HG03139 (cell line): Measurements from ENCODE around the gene TCIRG1.

ENCODE experiments used
- ATAC-seq: cut with Tn5 transposase; IDR thresholded peaks from one replicate; pipeline ENCODE4 v1.9.1; 2021; ENCODE audit not compliant: unreplicated experiment

TCIRG1 gene

DNA sequence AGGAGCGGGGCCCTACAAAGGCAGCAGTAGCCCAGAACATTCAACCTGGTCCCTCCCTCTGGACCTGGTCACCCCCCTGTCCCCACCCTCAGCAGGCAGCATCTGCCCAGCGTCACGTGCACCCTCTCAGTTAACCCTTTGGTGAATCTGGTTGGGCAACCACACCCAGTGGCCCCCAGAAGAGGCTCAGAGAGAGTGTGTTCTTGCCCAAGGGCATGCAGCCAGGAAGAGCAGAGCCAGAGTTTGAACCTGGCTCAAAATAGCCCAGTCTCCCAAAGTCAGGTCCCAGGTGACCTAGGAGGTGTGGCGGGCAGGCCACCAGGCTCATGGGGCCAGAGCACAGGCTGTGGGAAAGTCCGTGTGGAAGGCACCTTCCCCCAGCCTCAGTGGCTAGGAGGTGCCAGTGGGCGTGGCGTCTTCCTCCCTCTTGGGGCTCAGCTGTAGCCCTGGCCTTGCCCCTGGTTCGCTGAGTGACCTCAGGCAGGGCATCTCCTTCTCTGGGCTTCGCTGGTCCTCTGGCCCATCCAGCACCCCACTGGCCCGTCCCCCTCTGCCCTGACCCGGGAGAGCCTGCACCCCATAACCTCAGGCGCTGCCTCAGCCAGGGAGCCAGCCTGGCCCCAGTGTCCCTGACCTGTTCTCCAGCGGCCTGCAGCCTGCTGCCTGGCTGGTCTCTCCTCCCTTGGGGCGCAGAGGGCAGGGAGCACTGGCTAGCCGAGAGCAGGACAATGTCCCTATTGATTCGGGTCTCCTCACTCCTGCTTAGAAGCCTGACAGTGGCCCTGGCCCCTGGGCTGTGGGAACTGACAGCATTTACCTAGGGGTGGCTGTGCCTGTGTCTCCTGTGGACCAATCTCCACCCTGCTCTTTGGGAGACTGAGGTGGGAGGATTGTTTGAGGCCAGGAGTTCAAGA lies 21.7 kb upstream of the TCIRG1 start:
- ATAC-seq, result no peak

- ATAC-seq, result no peak
Measured at GRCh38 chr11:68017980-68018729, 20.7 kb upstream of the TCIRG1 start.

GRCh38 chr11:68018730-68019190 lies 20.1 kb upstream of the TCIRG1 start:
- ATAC-seq, result no peak

- ATAC-seq, result no peak
Measured at GRCh38 chr11:68019486-68019885, 19.3 kb upstream of the TCIRG1 start.

DNA sequence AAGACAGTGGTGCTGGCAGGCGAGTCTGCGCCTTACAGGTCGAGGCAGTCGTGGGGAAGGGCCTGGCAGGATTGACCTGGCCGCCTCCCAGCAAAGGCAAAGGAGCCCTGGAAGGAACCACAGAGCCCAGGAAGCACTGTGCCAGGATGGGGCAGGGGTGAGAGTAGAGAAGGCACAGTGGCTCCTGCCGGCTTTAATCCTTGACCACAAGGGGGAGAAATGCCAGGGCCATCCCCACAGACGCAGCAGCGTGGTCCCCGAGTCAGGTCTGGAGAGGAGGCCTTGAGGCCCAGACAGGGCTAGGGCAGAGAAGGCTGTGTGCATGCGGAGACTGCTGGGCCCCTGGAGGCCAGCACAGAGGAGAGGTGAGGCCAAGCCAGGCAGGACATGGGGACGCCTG lies 18.2 kb upstream of the TCIRG1 start:
- ATAC-seq, result no peak

- no peak for ATAC-seq
Measured at GRCh38 chr11:68021167-68021787, 17.5 kb upstream of the TCIRG1 start.

DNA sequence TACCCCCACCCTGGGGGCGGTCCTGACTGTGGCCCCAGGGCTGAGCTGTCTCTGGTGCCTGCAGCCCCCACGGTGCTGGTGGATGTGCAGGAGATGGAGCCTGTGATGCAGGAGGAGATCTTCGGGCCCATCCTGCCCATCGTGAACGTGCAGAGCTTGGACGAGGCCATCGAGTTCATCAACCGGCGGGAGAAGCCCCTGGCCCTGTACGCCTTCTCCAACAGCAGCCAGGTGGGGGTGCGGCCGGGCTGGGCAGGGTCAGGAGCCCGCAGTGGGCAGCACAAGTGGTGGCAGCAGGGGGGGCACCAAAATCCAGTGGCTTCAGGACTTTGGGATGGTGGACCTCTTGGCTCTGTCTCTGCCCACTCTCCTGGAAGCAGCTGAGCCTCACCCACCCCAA lies 16.3 kb upstream of the TCIRG1 start:
- no peak for ATAC-seq

DNA sequence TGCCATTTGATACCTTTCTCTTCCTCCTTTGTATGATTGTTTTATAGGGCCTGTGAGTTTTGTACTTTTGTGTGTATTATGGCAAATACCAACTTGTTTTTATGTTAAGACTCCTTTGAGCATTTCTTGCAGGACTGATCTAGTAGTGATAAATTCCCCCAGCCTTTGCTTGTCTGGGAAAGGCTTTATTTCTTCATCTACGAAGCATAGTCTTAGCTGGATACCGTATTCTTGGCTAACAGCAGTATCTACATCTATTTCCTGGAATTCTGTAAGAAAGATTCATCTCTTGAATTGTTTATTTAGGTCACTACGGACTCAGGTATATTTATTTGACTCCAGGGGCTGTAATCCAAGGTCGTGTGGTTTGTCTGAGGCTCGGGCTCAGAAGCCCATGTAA lies 14.3 kb upstream of the TCIRG1 start:
- ATAC-seq, result no peak

GRCh38 chr11:68025047-68025446 lies 13.8 kb upstream of the TCIRG1 start:
- no peak for ATAC-seq

DNA sequence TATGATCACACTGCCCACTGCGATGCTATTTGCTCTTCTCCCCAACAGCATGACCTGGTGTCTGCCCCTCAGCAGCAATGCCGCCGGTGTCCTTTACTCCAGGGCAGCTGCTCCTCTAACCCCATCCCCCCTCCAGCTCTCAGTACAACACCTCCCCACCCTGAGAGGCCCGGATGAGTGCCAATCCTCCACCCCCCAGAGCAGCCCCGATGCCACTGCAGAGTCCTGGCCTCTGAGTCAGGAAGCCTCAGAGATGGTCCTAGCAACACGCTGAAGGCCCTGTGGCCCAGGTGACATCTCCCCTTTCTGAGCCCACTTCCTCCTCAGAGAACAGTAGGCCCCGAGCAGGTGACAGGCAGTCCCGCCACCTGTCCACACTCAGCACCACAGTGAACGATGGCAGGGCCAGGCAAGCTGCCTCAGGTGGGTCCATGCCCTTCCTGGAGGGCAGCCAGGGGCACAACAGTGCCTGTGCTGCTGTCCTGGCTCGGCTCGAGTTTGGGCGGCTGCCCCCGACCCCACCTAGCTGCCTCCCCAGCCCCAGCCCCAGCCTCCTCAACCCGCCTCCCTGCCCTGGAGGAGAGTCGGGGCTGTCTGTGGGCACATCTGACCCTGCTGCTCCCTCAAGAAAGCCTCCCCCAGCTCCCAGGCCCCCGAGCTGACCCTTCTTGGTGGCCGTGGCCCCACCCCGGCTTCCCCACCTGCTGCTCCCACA lies 12.3 kb upstream of the TCIRG1 start:
- no peak for ATAC-seq

GRCh38 chr11:68027667-68028066 lies 11.2 kb upstream of the TCIRG1 start:
- no peak for ATAC-seq

DNA sequence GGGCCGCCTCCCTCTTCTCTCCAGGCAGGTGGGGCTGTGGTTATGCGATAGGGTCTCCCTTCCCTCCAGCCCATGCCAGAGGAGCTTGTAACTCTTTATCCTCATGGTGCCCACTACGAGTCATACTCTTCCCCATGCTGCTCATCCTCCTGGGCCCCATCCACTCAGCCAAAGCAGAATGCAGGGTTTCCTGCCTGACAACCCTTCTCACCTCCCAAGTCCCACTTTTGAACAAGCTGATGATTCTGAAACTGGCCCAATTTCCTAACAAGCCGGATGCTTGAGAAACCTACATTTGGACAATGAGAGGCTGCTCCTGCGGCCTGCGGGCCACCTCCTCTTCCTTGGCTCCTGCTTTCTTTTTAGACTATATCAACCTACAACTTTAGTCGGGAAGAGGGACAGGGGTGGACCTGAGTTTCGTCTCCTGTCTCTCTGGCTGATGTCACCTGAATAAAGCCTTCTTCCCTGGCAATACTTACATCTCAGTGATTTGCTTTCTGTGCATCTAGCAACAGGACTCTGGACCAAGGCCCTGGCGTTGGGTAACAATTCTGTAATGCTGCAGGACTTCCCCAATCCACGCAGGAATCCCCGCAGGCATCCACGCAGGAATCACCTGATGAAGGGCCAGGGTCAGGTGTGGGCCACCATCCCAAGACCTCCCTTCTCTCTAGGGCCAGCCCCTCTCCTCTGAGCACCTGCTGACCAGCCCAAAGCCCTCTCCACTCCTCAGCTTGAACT lies 9.9 kb upstream of the TCIRG1 start:
- no peak for ATAC-seq

- ATAC-seq, result peak; percentile 90
Measured at GRCh38 chr11:68030318-68031143, 8.3 kb upstream of the TCIRG1 start, which contains the start of gene NDUFS8. TSS of gene NDUFS8 (plus strand) at chr11:68030681. CDS start at chr11:68032152, 1,471 bp downstream.

- no peak for ATAC-seq
Measured at GRCh38 chr11:68031144-68031464, 7.7 kb upstream of the TCIRG1 start.

DNA sequence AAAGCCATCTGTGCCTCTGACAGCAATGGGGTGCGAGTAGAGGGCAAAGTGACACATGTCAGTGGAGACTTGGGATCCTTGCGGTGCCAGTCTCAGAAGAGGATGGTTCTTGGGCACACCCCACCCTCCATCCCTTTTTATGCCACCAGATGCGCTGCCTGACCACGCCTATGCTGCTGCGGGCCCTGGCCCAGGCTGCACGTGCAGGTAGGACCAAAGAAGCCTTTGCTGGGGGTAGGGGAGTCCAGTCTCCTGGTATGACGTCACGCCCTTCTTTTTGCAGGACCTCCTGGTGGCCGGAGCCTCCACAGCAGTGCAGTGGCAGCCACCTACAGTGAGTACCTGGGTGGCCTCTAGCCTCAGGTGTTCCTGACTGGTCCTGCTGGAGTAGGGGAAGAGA lies 6.8 kb upstream of the TCIRG1 start:
- no peak for ATAC-seq

- no peak for ATAC-seq
Measured at GRCh38 chr11:68032997-68033707, 5.7 kb upstream of the TCIRG1 start.

DNA sequence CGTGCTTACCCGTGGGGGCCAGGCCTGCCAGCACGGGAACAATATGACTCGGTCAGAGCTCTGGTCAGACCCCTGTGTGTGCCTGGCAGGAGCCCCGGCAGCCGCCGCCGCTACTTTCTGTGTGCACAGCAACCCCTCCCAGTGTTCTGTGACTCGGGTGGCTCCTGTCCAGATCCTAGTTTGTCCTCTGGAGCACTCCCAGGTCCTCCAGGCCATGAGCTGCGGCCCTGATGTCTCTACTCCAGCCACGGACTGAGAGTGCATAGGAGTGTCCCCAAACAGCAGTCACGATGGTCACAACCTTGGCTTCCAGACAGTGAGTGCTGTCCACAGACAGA lies 5.1 kb upstream of the TCIRG1 start:
- ATAC-seq, result no peak

DNA sequence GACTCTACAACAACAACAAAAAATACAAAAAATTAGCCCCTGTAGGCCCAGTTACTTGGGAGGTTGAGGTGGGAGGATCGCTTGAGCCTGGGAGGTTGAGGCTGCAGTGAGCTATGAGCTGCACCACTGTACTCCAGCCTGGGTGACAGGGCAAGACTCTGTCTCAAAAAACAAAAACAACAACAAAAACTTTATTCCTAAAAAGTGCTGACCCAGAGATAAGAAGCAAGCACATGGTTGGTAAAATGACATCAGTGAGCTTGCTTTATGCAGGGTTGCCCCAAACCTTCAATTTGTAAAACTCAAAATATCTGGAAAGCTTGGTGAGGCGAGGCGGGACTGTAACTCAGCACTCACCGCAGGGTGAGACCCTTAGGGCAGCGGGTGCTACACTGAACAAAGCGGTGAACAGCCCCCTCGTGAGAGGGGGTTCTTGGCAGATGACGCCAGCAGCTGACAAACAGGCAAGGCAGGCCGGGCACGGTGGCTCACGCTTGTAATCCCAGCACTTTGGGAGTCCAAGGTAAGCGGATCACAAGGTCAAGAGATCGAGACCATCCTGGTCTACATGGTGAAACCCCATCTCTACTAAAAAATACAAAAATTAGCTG lies 3.5 kb upstream of the TCIRG1 start:
- ATAC-seq, result no peak
